HCT116 (cell line): ENCODE data around the gene RNF141. TPM values are rescaled to one million over a fixed set of nuclear protein-coding genes. Genes with fewer than 3 reads are reported as not detected.

Source experiments
- ATAC-seq: fragments of 200-7000 bp; cut with Tn5 transposase; 2 replicates; pipeline ENCODE4 v1.9.1; 2020; ENCODE audit warnings: mild to moderate bottlenecking, moderate library complexity
- BruUV-seq: library from RNA; stranded (reverse); fragments of 400-500 nt; replicated peaks from 2 replicates; lab custom pipeline; 2021; lab: Mats Ljungman, UMichigan
- CTCF ChIA-PET: fragments of 300-600 bp; sonication (Branson Sonifier 250); formaldehyde crosslinking; loops from one replicate; lab custom pipeline; 2021; ENCODE audit warnings: antibody characterized with exemption; lab: Charles Lee
- POLR2A ChIA-PET: fragments of 300-600, 350-600 bp; sonication (Branson Sonifier 250); formaldehyde crosslinking; loops from one replicate; lab custom pipeline; 2021; ENCODE audit warnings: antibody characterized with exemption; lab: Charles Lee
- RAD21 ChIA-PET, 2 experiments: fragments of 300-600 bp; sonication (Branson Sonifier 250); formaldehyde crosslinking; loops; one replicate each; lab custom pipeline; 2023; ENCODE audit warnings: low total read pairs in 2 of 2; ENCODE audit not compliant: uncharacterized antibody in 2 of 2, unreplicated experiment in 2 of 2, low non-redundant PET in 1 of 2; lab: Charles Lee
- DNase-seq: peaks from one replicate; pipeline ENCODE4 v3.0.0-alpha.2; 2010; ENCODE audit warnings: low read depth, low spot score
- H2AFZ ChIP-seq: fragments of 200-600 bp; shearing (Covaris generic), sonication (generic); 2 replicates; pipeline ENCODE4 v1.6.1; 2017; ENCODE audit warnings: low read depth, mixed run types, mixed read lengths, antibody characterized with exemption, low read length; ENCODE audit not compliant: poor library complexity, severe bottlenecking
- H3K27ac ChIP-seq: 2 replicates; pipeline ENCODE4 v1.5.1; 2012; ENCODE audit warnings: low read depth, low read length
- H3K27me3 ChIP-seq: fragments of 200-600 bp; sonication (generic); 2 replicates; pipeline ENCODE4 v1.6.1; 2016; ENCODE audit warnings: mixed run types, low read length, mixed read lengths; ENCODE audit not compliant: insufficient read depth
- H3K36me3 ChIP-seq, 2 experiments: fragments of 200-500 bp in 1 of 2; fragments of 200-600 bp in 1 of 2; sonication (Bioruptor generic) in 1 of 2; sonication (generic) in 1 of 2; 2 replicates each; pipeline versions ENCODE4 v1.5.1 to v1.6.1; 2014 to 2016; ENCODE audit warnings: low read length in 2 of 2, inconsistent platforms in 1 of 2, mixed read lengths in 1 of 2, mixed run types in 1 of 2; ENCODE audit not compliant: insufficient read depth in 2 of 2, control insufficient read depth in 1 of 2
- H3K4me1 ChIP-seq, 2 experiments: fragments of 200-600 bp in 1 of 2; sonication (generic) in 1 of 2; 2 replicates each; pipeline versions ENCODE4 v1.5.1 to v1.6.1; 2012 to 2017; ENCODE audit warnings: low read length in 2 of 2, inconsistent platforms in 1 of 2, mild to moderate bottlenecking in 1 of 2, mixed read lengths in 1 of 2, mixed run types in 1 of 2, moderate library complexity in 1 of 2; ENCODE audit not compliant: insufficient read depth in 2 of 2, control insufficient read depth in 1 of 2
- H3K4me2 ChIP-seq: fragments of 200-600 bp; sonication (generic); 2 replicates; pipeline ENCODE4 v1.6.1; 2017; ENCODE audit warnings: mixed run types, low read length, mixed read lengths
- H3K4me3 ChIP-seq, 2 experiments: fragments of 200-600 bp in 1 of 2; sonication (generic) in 1 of 2; replicated peaks in 1 of 2; 2 replicates each; pipeline ENCODE4 v1.5.1; 2011 to 2016; ENCODE audit warnings: low read length in 2 of 2, control low read depth in 1 of 2, low read depth in 1 of 2, mild to moderate bottlenecking in 1 of 2, mixed read lengths in 1 of 2, mixed run types in 1 of 2
- H3K79me2 ChIP-seq: fragments of 200-600 bp; sonication (generic); 2 replicates; pipeline ENCODE4 v1.6.1; 2017; ENCODE audit warnings: mild to moderate bottlenecking, mixed run types, low read length, moderate library complexity, mixed read lengths; ENCODE audit not compliant: insufficient read depth
- H3K9ac ChIP-seq: fragments of 200-600 bp; sonication (generic); 2 replicates; pipeline ENCODE4 v1.6.1; 2016; ENCODE audit warnings: low read length, mixed read lengths
- H3K9me2 ChIP-seq: fragments of 200-600 bp; sonication (generic), shearing (Covaris generic); 2 replicates; pipeline ENCODE4 v1.6.1; 2017; ENCODE audit warnings: mixed run types, mild to moderate bottlenecking, moderate library complexity; ENCODE audit not compliant: insufficient read depth
- H3K9me3 ChIP-seq, 2 experiments: fragments of 200-500 bp in 1 of 2; fragments of 200-600 bp in 1 of 2; sonication (Bioruptor generic) in 1 of 2; sonication (generic) in 1 of 2; 2 replicates each; pipeline ENCODE4 v1.6.1; 2014 to 2017; ENCODE audit warnings: low read length in 2 of 2, mixed read lengths in 2 of 2, inconsistent platforms in 1 of 2, low read depth in 1 of 2, mild to moderate bottlenecking in 1 of 2, mixed run types in 1 of 2, moderate library complexity in 1 of 2; ENCODE audit not compliant: control insufficient read depth in 1 of 2, insufficient read depth in 1 of 2
- H4K20me1 ChIP-seq: fragments of 200-600 bp; sonication (generic), shearing (Covaris generic); 2 replicates; pipeline ENCODE4 v1.6.1; 2017; ENCODE audit warnings: mixed run types, mild to moderate bottlenecking, moderate library complexity; ENCODE audit not compliant: insufficient read depth
- CBX3 ChIP-seq: IDR thresholded peaks from 2 replicates; pipeline ENCODE4 v1.6.1; 2012; ENCODE audit warnings: low read depth
- CEBPB ChIP-seq: IDR thresholded peaks from 2 replicates; pipeline ENCODE4 v1.6.1; 2012; ENCODE audit warnings: low read depth
- EGR1 ChIP-seq: IDR thresholded peaks from 2 replicates; pipeline ENCODE4 v1.6.1; 2012; ENCODE audit warnings: low read depth
- EZH2phosphoT487 ChIP-seq: fragments of 200-600 bp; IDR thresholded peaks from 2 replicates; pipeline ENCODE4 v1.6.1; 2018; ENCODE audit warnings: antibody characterized with exemption, borderline replicate concordance
- FOSL1 ChIP-seq: IDR thresholded peaks from 2 replicates; pipeline ENCODE4 v1.6.1; 2012; ENCODE audit warnings: low read depth
- JUND ChIP-seq: IDR thresholded peaks from 2 replicates; pipeline ENCODE4 v1.6.1; 2012
- MAX ChIP-seq: IDR thresholded peaks from 2 replicates; pipeline ENCODE4 v1.6.1; 2012
- POLR2A ChIP-seq: IDR thresholded peaks from 2 replicates; pipeline ENCODE4 v1.7.0; 2011; ENCODE audit warnings: borderline replicate concordance; ENCODE audit not compliant: insufficient read depth, insufficient read length; ENCODE audit errors: extremely low read depth
- POLR2AphosphoS5 ChIP-seq: IDR thresholded peaks from 2 replicates; pipeline ENCODE4 v1.6.1; 2011; ENCODE audit warnings: mild to moderate bottlenecking, low read depth, low read length, moderate library complexity
- RAD21 ChIP-seq: IDR thresholded peaks from 2 replicates; pipeline ENCODE4 v1.6.1; 2012; ENCODE audit warnings: low read depth, mild to moderate bottlenecking
- SIN3A ChIP-seq: IDR thresholded peaks from 2 replicates; pipeline ENCODE4 v1.6.1; 2012; ENCODE audit warnings: low read depth
- SP1 ChIP-seq: IDR thresholded peaks from 2 replicates; pipeline ENCODE4 v1.6.1; 2012; ENCODE audit warnings: low read depth
- SRF ChIP-seq: IDR thresholded peaks from 2 replicates; pipeline ENCODE4 v1.6.1; 2012; ENCODE audit warnings: low read depth
- TCF7L2 ChIP-seq: IDR thresholded peaks from 2 replicates; pipeline ENCODE4 v1.7.0; 2011; ENCODE audit warnings: borderline replicate concordance, inconsistent platforms; ENCODE audit not compliant: insufficient read depth, insufficient read length; ENCODE audit errors: extremely low read depth
- YY1 ChIP-seq: IDR thresholded peaks from 2 replicates; pipeline ENCODE4 v1.6.1; 2011; ENCODE audit warnings: low read length, low read depth, moderate library complexity, mild to moderate bottlenecking; ENCODE audit not compliant: insufficient replicate concordance; ENCODE audit errors: extremely low read depth
- ZFX ChIP-seq: fragments of 450-650 bp; IDR thresholded peaks from 2 replicates; pipeline ENCODE4 v1.6.1; 2017
- ZNF274 ChIP-seq: fragments of 200-500 bp; sonication (Bioruptor generic); IDR thresholded peaks from 2 replicates; pipeline ENCODE4 v1.6.1; 2014; ENCODE audit warnings: mild to moderate bottlenecking, low read depth, low read length, inconsistent platforms
- intact Hi-C: fragments of 100-400 bp; cut with micrococcal nuclease; formaldehyde crosslinking; loops from 2 replicates; pipeline ENCODE4 v1.10.0; 2022
- total RNA-seq: library from RNA; stranded (reverse); gene quantifications from one replicate; pipeline ENCODE4 v1.2.1, GENCODE V29; 2021; ENCODE audit not compliant: unreplicated experiment
- TF ChIP-seq, protein P1 (sequence below): IDR thresholded peaks from 2 replicates; pipeline ENCODE4 v1.6.1; 2011; ENCODE audit warnings: mild to moderate bottlenecking, low read length, moderate library complexity; ENCODE audit not compliant: insufficient replicate concordance; ENCODE audit errors: extremely low read depth
- TF ChIP-seq, protein P2 (sequence below), 3 experiments: fragments of 200-600 bp in 1 of 3; sonication (generic) in 1 of 3; IDR thresholded peaks in 2 of 3; conservative IDR thresholded peaks in 1 of 3; 2 replicates each; pipeline ENCODE4 v1.5.1; 2012 to 2017; ENCODE audit warnings: low read depth in 2 of 3, low read length in 2 of 3, antibody characterized with exemption in 1 of 3, borderline replicate concordance in 1 of 3, control low read depth in 1 of 3, mild to moderate bottlenecking in 1 of 3, mixed read lengths in 1 of 3, mixed run types in 1 of 3, moderate library complexity in 1 of 3; ENCODE audit not compliant: insufficient read depth in 1 of 3

RNF141 gene
- total RNA-seq, 1 experiment from 2014 or later, result 133 TPM

- Histone ChIP-seq H3K9me2 (no peaks in the 10 kb centered on the region), H3K27ac (peak overlapping the region; percentile 90), H2AFZ (no peak overlapping the region), H3K9ac (peak overlapping the region; percentile 45), H3K79me2 (peaks cover 74% of the 10 kb centered on the region), H3K9me3 (no peaks in the 10 kb centered on the region), H3K36me3 (peaks cover 11 to 66% of the 10 kb centered on the region in 2 experiments)
- peak; percentile 88 for ATAC-seq
- intact Hi-C loops, result loop anchor here (1.0 to 5.0 kb wide), 2 partner anchors 121 to 210 kb away; no protein-coding TSS in a partner anchor
- BruUV-seq, result TSS peak; percentile 93
- TF ChIP-seq POLR2AphosphoS5 (peak; percentile 78), SP1 (peak; percentile 92), POLR2A (no peak), SIN3A (peak; percentile 74), TCF7L2 (peak; percentile 58), ZNF274 (no peak), SRF (no peak), RAD21 (0 out of 2 replicates have a peak, but pooled peaks have one; percentile 8), YY1 (peak; percentile 34), CEBPB (peak; percentile 32; the same call in 1 of the 2 replicates), EGR1 (no peak), MAX (peak; percentile 61), FOSL1 (peak; percentile 88), EZH2phosphoT487 (no peak), CBX3 (peak; percentile 84), JUND (peak; percentile 92), ZFX (no peak)
- TF ChIP-seq, protein P1, sequence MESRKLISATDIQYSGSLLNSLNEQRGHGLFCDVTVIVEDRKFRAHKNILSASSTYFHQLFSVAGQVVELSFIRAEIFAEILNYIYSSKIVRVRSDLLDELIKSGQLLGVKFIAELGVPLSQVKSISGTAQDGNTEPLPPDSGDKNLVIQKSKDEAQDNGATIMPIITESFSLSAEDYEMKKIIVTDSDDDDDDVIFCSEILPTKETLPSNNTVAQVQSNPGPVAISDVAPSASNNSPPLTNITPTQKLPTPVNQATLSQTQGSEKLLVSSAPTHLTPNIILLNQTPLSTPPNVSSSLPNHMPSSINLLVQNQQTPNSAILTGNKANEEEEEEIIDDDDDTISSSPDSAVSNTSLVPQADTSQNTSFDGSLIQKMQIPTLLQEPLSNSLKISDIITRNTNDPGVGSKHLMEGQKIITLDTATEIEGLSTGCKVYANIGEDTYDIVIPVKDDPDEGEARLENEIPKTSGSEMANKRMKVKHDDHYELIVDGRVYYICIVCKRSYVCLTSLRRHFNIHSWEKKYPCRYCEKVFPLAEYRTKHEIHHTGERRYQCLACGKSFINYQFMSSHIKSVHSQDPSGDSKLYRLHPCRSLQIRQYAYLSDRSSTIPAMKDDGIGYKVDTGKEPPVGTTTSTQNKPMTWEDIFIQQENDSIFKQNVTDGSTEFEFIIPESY, result no peak
- TF ChIP-seq, protein P2, sequence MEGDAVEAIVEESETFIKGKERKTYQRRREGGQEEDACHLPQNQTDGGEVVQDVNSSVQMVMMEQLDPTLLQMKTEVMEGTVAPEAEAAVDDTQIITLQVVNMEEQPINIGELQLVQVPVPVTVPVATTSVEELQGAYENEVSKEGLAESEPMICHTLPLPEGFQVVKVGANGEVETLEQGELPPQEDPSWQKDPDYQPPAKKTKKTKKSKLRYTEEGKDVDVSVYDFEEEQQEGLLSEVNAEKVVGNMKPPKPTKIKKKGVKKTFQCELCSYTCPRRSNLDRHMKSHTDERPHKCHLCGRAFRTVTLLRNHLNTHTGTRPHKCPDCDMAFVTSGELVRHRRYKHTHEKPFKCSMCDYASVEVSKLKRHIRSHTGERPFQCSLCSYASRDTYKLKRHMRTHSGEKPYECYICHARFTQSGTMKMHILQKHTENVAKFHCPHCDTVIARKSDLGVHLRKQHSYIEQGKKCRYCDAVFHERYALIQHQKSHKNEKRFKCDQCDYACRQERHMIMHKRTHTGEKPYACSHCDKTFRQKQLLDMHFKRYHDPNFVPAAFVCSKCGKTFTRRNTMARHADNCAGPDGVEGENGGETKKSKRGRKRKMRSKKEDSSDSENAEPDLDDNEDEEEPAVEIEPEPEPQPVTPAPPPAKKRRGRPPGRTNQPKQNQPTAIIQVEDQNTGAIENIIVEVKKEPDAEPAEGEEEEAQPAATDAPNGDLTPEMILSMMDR (IDR thresholded peaks at IDR 0.05 in 2 of 3, conservative IDR thresholded peaks at IDR 0.05 in 1 of 3; ENCODE audit: borderline replicate concordance in 1 of 3, insufficient read depth in 1 of 3, low read depth in 2 of 3, low read length in 2 of 3), result no peak
- TF ChIP-seq, all 23 proteins: peak for 11
- peak overlapping the region; percentile 0 to 39; a peak in 3 of 4 replicates for H3K4me3 ChIP-seq
- peak overlapping the region; percentile 77 for H3K4me2 ChIP-seq
- H3K27me3 ChIP-seq, result no peaks in the 10 kb centered on the region
- H3K4me1 ChIP-seq, result peaks cover 54 to 87% of the 10 kb centered on the region in 2 experiments
- RAD21 ChIA-PET, result interaction anchor here in 1 of 2 experiments (0.6 kb wide), 1 partner anchor 1559 kb away, joined by 3 read pairs; no protein-coding TSS in a partner anchor
- CTCF ChIA-PET, result interaction anchor here (1.3 to 1.7 kb wide), 2 partner anchors 14 to 97 kb away, joined by 3 to 9 read pairs; partner anchors contain the start of gene RNF141
- peak; percentile 88 for DNase-seq
- no peaks in the 10 kb centered on the region for H4K20me1 ChIP-seq
- POLR2A ChIA-PET, result interaction anchor here (2.6 kb wide), 1 partner anchor 13 kb away, joined by 15 read pairs; the partner anchor contains the start of gene RNF141
These were observed 13.7 kb downstream of the RNF141 start for GRCh38 chr11:10526974-10527918.
